Epithelial cell of proximal tubule (primary cell): ENCODE results near the gene FBXO9. TPM values are rescaled to one million over a fixed set of nuclear protein-coding genes. Genes with fewer than 3 reads are reported as not detected.
"Not testable (repeated sequence)": the region's sequence is repeated elsewhere in the genome, so short reads cannot be mapped to it uniquely, and the experiment has no call there.

Source experiments
- DNase-seq: peaks from one replicate; pipeline ENCODE4 v3.0.0-alpha.2; 2011; ENCODE audit warnings: low read depth
- H3K4me3 ChIP-seq: 2 replicates; pipeline ENCODE4 v1.5.1; 2011; ENCODE audit warnings: low read depth, mild to moderate bottlenecking, low read length
- total RNA-seq: library from RNA; depleted of rRNA; stranded (reverse); fragments of >200 nt; gene quantifications from 2 replicates; pipeline ENCODE4 v1.2.3, GENCODE V29; 2015
- TF ChIP-seq, protein P1 (sequence below): conservative IDR thresholded peaks from 2 replicates; pipeline ENCODE4 v1.5.1; 2012; ENCODE audit warnings: low read depth, mild to moderate bottlenecking, low read length

FBXO9 gene
- total RNA-seq, 1 donor from 2014 or later: 48.8 TPM

DNA sequence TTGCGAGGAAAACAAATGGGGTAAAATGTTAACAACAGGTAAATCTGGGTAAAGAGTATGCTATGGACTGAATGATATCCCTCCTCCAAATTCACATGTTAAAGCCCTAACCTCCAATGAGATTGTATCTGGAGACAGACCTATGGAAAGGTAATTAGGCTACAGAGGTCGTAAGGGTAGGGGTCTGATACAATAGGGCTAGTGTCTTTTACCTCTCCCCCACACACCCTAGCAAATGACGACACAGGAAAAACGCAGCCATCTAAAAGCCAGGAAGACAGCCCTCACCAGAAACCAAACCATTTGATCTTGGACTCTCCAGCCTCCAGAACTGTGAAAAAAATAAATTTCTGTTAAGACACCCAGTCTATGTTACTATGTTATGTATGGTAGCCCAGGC is 20.6 kb upstream of the FBXO9 start:
- no peak overlapping the region for H3K4me3 ChIP-seq
- TF ChIP-seq, protein P1, sequence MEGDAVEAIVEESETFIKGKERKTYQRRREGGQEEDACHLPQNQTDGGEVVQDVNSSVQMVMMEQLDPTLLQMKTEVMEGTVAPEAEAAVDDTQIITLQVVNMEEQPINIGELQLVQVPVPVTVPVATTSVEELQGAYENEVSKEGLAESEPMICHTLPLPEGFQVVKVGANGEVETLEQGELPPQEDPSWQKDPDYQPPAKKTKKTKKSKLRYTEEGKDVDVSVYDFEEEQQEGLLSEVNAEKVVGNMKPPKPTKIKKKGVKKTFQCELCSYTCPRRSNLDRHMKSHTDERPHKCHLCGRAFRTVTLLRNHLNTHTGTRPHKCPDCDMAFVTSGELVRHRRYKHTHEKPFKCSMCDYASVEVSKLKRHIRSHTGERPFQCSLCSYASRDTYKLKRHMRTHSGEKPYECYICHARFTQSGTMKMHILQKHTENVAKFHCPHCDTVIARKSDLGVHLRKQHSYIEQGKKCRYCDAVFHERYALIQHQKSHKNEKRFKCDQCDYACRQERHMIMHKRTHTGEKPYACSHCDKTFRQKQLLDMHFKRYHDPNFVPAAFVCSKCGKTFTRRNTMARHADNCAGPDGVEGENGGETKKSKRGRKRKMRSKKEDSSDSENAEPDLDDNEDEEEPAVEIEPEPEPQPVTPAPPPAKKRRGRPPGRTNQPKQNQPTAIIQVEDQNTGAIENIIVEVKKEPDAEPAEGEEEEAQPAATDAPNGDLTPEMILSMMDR: no peak
- no peak for DNase-seq

DNA sequence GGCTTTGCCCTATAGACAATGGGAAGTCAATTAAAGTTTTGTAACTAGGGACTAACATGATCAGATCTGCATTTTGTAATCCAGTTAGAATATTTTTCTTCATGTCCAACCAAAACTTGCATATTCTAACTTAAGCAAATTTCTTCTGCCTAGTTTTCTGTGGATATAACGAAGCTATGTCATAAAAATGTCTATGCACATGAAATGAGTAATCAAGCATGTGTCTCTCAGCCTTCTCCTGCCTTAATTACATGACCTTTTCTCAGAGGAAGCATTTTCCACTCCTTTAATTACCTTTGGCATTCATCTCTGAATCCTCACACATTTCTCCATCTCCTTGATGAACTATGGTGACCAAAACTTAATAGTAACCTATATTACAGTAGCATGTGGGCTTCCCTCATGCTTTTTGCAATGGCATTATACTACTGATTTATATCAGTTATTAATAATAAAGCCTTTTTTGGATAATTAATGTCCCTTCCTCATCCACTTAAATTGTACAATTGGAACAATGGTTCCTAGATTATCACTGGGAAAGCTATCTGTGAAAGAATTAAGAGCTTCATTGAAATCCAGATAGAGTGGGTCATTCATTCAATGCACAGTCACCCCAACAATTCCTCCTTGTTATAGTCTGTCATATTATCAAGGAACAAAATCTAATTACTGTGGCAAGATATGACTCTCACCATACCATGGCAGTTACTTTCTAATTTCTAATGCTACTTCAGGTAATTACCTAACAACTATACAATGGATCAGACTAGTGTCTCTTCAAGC is 19.1 kb upstream of the FBXO9 start:
- H3K4me3 ChIP-seq: no peak overlapping the region
- TF ChIP-seq, protein P1: no peak
- no peak for DNase-seq

DNA sequence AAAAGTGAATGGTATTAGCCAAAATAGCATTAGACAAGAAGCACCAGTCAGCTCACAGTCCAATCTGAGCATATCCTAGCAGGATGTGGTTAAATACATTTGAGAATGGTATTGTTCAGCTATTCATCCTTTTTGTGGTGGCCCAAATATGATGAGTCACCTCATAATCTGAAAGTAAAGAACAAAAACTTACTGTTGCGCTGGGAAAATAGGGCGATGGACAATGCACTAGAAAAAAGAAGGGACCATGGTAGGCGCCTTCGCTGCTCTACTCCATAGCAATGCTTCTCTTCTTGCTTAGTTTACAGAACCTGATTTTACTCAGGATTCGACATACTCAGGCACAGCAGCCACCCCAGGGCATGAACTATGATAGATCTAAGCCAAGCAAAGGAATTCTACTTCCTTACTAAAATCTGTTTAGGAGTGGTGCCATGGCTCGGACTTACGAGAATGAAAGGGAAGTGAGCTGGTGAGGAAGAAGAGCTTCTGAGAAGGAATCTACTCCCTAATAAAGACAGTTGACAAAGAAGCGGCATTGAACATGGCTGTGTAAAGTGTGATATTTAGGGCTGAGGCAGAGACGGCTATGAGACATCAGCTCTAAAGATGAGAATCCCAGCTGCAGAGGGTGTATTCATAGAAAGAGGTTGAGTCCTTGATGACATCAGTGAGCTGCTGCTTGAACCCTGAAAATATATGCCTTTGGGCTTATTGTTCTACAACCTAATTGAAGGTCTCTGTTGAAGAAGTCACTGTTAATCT is 16.6 kb upstream of the FBXO9 start:
- DNase-seq: no peak
- no peak overlapping the region for H3K4me3 ChIP-seq
- TF ChIP-seq, protein P1: no peak

DNA sequence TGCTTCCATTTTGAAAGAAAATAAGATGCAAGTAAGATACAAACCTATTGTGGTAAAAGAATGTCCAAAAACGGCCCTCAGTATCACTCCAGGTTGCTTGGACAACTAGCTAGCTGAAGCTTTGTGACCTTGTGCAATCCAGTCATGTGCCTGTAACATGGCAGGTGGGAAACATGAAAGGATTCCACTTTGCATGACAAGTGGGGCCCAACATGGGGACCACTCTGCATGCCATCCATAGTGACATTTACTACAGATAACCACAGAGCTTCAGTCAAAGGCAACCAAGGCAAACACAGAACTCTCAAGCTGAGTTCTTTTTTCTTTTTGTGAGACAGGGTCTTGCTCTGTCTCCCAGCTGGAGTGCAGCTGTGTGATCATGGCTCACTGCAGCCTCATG is 15.8 kb upstream of the FBXO9 start:
- TF ChIP-seq, protein P1: no peak
- DNase-seq: no peak
- H3K4me3 ChIP-seq: no peak overlapping the region

DNA sequence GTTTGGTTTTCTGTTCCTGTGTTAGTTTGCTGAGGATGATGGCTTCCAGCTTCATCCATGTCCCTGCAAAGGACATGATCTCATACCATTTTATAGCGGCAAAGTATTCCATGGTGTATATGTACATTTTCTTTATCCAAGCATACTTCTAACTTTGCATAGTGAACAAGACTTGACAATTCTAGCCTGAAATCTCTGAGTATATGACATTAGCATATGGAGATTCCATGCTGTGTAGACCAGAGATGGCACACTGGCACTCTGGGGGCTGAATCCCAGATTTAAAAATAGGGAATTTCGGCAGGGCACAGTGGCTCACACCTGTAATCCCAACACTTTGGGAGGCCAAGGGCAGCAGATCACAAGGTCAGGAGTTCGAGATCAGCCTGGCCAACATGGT is 13.1 kb upstream of the FBXO9 start:
- H3K4me3 ChIP-seq, DNase-seq: not testable (repeated sequence)

DNA sequence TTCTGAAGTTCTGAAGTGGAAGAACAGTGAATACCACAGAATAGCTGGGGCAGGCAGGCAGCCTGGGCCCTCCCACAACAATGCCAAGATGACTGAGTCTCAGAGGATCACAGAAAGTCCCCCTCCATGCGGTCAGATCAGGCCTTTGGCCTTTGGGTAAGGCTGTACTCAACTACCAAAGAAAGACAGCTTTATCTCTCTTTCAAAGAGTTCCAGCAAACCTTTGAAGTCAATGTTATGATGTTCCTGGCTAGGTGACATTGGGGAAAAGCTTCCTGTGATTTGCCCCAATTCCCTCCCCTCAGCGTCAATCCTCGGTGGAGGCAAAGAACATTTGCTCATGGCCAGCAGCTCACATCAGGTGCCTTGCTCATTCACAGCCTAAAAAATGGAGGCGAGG is 10.7 kb upstream of the FBXO9 start:
- no peak overlapping the region for H3K4me3 ChIP-seq
- no peak for DNase-seq
- TF ChIP-seq, protein P1: no peak

DNA sequence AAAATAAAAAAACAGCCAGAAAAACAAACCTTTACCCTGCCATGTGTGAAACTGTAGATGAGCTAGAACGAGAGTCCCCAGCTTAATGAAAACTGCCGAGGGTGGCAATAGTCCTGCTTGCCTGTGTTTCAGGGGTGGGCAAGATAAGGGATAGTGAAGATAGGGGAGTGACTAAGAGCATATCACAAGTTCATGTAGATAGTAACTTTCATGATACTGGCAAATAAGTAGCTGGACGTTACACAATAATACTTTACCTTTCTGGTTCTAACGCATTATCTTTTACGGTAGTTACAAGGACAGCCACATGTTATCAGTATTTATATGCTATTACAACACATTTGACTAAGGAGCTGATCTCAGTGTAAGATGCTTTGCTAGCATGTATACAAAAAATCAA is 9.3 kb upstream of the FBXO9 start:
- DNase-seq: no peak
- TF ChIP-seq, protein P1: no peak
- H3K4me3 ChIP-seq: no peak overlapping the region
